OCI-LY3 (cell line): ENCODE measurements around the gene CD63.

Source experiments
- EZH2phosphoT487 ChIP-seq: fragments of 200-600 bp; shearing (Covaris generic); IDR thresholded peaks from 2 replicates; pipeline ENCODE4 v1.6.1; 2018; ENCODE audit warnings: antibody characterized with exemption, mixed run types, low read depth
- TF ChIP-seq, protein P1 (sequence below): fragments of 200-600, 300-600 bp; sonication (generic); IDR thresholded peaks from 2 replicates; pipeline ENCODE4 v1.5.1; 2014; ENCODE audit warnings: antibody characterized with exemption, low read length, low read depth

DNA sequence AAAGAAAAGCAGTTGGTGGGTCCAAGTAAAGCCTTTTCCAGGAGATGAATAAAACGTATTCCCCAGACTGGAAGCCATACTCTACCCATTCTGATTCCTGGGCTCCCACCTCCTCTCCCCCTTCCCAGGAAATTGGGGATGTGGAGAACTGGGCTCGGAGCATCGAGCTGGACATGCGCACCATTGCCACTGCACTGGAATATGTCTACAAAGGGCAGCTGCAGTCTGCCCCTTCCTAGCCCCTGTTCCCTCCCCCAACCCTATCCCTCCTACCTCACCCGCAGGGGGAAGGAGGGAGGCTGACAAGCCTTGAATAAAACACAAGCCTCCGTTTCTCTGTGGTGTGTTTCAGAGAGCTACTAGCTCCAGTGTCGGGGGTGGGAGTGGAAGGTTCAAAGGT, 9.4 kb downstream of the CD63 start:
- TF ChIP-seq, protein P1, sequence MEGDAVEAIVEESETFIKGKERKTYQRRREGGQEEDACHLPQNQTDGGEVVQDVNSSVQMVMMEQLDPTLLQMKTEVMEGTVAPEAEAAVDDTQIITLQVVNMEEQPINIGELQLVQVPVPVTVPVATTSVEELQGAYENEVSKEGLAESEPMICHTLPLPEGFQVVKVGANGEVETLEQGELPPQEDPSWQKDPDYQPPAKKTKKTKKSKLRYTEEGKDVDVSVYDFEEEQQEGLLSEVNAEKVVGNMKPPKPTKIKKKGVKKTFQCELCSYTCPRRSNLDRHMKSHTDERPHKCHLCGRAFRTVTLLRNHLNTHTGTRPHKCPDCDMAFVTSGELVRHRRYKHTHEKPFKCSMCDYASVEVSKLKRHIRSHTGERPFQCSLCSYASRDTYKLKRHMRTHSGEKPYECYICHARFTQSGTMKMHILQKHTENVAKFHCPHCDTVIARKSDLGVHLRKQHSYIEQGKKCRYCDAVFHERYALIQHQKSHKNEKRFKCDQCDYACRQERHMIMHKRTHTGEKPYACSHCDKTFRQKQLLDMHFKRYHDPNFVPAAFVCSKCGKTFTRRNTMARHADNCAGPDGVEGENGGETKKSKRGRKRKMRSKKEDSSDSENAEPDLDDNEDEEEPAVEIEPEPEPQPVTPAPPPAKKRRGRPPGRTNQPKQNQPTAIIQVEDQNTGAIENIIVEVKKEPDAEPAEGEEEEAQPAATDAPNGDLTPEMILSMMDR = no peak
- no peak for TF ChIP-seq EZH2phosphoT487
